Midbrain (tissue), 1 donor: Measurements from ENCODE around the gene IFI27L1.

ENCODE experiments used
- DNase-seq: peaks from one replicate; lab custom pipeline; 2025; lab: John Stamatoyannopoulos, UW

IFI27L1 gene

DNA sequence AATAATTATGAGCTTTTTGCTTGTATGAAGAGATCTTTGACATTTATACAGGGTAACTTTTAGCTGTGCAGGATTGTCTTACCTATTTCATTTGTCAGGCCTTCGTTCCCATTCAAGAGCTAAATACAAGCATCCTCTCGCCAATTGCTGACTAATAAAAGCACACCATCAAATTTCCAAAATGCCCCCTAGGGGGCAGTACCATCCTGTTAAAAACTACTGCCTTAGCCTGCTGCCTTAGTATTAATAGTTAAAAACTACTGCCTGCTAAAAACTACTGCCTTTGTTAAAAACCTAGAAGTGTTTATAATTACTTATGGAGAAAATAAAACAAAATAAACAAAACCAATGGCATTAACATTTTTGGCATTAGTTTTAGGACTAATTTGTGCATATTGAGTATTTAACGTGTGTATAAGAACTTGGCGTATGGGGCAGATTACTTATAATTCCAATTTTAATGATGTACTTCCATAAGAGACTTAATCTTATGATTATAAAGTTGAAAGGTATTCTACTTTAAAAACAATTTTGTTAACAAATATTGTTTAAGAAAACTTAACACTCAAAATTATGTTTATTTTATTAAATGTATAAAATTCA is 51.3 kb downstream of the IFI27L1 start:
- DNase-seq: peak; percentile 84

- DNase-seq: no peak
Measured at GRCh38 chr14:94135476-94135875, 54.4 kb downstream of the IFI27L1 start.

- peak; percentile 93 for DNase-seq
Measured at GRCh38 chr14:94136575-94137331, 55.6 kb downstream of the IFI27L1 start.

- no peak for DNase-seq
Measured at GRCh38 chr14:94138251-94138650, 57.1 kb downstream of the IFI27L1 start.

GRCh38 chr14:94139006-94139405 is 57.9 kb downstream of the IFI27L1 start:
- no peak for DNase-seq

- DNase-seq: no peak
Measured at GRCh38 chr14:94139421-94139820, 58.3 kb downstream of the IFI27L1 start.

DNA sequence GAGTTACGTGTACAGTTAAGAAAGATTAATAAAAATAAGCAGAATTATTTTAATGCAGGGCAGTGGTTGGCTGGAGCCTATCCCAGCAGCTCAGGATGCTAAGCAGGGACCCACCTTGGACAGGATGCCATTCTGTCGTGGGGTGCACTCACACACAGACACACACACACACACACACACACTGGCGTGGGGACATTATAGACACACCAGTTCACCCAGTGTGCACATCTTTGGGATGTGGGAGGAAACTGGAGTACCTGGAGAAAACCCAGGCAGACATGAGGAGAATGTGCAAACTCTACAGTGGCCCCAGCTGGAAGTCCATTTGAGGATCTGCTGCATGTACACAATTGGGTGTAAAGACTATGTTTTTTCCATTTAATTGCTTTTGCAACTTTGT is 61.1 kb downstream of the IFI27L1 start:
- DNase-seq: no peak

DNA sequence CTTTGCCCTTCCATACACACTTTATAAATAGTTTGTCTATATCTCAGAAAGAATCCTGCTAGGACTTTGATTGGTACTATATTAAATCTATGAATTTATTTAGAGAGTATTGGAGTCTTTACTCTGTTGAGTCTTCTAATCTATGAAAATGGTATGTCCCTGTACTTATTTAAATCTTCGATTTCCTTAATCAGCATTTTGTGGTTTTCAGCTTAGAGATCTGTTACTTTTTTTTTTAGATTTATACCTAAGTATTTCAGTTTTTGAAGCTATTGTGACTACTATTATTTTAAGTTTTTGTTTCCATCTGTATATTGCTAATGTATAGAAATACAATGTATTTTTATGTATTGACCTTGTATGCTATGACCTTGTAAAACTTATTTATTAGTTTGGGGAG is 61.7 kb downstream of the IFI27L1 start:
- DNase-seq: no peak

DNA sequence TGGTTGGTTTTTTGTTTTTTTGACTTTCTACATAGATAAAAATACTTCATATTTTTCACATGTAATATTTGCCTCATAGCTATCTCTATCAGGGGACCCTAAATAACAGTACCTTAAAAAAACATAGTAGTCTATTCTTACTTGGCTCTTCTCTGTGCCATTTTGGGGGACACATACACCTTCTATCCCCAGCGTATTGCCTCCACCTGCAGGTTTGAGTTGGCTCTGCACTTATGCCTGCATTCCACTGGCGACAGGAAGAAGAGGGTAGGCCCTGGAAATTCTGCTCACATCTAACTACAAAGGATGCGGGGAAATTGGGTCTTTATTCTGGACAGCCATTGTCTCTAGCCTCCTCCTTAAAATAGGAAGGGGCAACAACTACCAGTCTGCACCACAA is 62.1 kb downstream of the IFI27L1 start:
- DNase-seq: no peak

GRCh38 chr14:94143711-94144110 is 62.6 kb downstream of the IFI27L1 start:
- DNase-seq: no peak

DNA sequence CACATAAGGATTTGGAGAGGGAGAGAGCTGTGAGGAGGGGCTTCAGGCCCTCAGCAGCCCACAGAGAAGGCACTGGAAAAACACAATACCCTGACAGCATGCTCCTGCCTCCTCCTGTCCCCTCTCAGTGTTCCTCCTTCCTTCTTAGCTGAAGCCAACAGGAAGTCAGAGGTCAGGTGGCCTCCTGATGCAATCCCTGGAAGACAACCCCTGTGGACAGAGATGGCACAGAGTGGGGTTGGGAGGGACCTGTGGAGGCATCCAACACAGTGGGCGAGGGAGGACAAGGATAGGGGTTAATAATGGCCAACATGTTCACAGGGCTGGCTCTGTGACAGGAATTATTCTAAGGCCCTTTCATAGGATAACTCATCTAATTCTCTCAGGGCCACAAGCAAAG is 63.7 kb downstream of the IFI27L1 start:
- no peak for DNase-seq

GRCh38 chr14:94145902-94146527 is 64.9 kb downstream of the IFI27L1 start:
- DNase-seq: no peak
